GM23338 (cell line): ENCODE data around the gene C2CD4D. TPM values are rescaled to one million over a fixed set of nuclear protein-coding genes. Genes with fewer than 3 reads are reported as not detected.

Experiments
- ATAC-seq: fragments of 200-7000 bp; cut with Tn5 transposase; 3 replicates; pipeline ENCODE4 v1.9.1; 2020
- DNase-seq: peaks from one replicate; pipeline ENCODE4 v3.0.0-alpha.2; 2015; ENCODE audit warnings: low spot score
- H2AFZ ChIP-seq: fragments of 200-600 bp; sonication (generic); 2 replicates; pipeline ENCODE4 v1.8.0; 2016; ENCODE audit warnings: antibody characterized with exemption, mild to moderate bottlenecking, moderate library complexity
- H3F3A ChIP-seq: fragments of 200-600 bp; sonication (generic); replicated peaks from 2 replicates; pipeline ENCODE4 v1.8.0; 2017; ENCODE audit warnings: antibody characterized with exemption, mixed run types, low read depth
- H3K27ac ChIP-seq: fragments of 200-600 bp; sonication (generic); 2 replicates; pipeline ENCODE4 v1.6.1; 2016; ENCODE audit warnings: low read depth
- H3K27me3 ChIP-seq: fragments of 200-600 bp; sonication (generic); 2 replicates; pipeline ENCODE4 v1.8.0; 2016; ENCODE audit warnings: mild to moderate bottlenecking, mixed run types, moderate library complexity; ENCODE audit not compliant: insufficient read depth
- H3K36me3 ChIP-seq: fragments of 200-600 bp; sonication (generic); 2 replicates; pipeline ENCODE4 v1.8.0; 2016; ENCODE audit warnings: mild to moderate bottlenecking; ENCODE audit not compliant: insufficient read depth
- H3K4me1 ChIP-seq: fragments of 200-600 bp; sonication (generic); 2 replicates; pipeline ENCODE4 v1.8.0; 2016; ENCODE audit warnings: mild to moderate bottlenecking, moderate library complexity; ENCODE audit not compliant: insufficient read depth
- H3K4me2 ChIP-seq: fragments of 200-600 bp; sonication (generic); 2 replicates; pipeline ENCODE4 v1.7.1; 2017; ENCODE audit warnings: mixed run types
- H3K4me3 ChIP-seq: fragments of 200-600 bp; sonication (generic); 2 replicates; pipeline ENCODE4 v1.6.1; 2016; ENCODE audit warnings: mixed run types
- H3K79me2 ChIP-seq: fragments of 200-600 bp; sonication (generic); replicated peaks from 2 replicates; pipeline ENCODE4 v1.8.0; 2017; ENCODE audit warnings: mild to moderate bottlenecking; ENCODE audit not compliant: insufficient read depth
- H3K9me2 ChIP-seq: fragments of 200-600 bp; sonication (generic); 2 replicates; pipeline ENCODE4 v1.8.0; 2017; ENCODE audit not compliant: insufficient read depth
- H4K20me1 ChIP-seq: fragments of 200-600 bp; sonication (generic); replicated peaks from 2 replicates; pipeline ENCODE4 v1.8.0; 2017; ENCODE audit warnings: mild to moderate bottlenecking; ENCODE audit not compliant: insufficient read depth
- H3K27ac Mint-ChIP-seq: 2 replicates; pipeline ENCODE4 v1.8.0; 2020; ENCODE audit warnings: inconsistent platforms, mild to moderate bottlenecking, moderate library complexity, mixed read lengths
- H3K27me3 Mint-ChIP-seq: 3 replicates; pipeline ENCODE4 v1.8.0; 2022; ENCODE audit warnings: low read depth, mild to moderate bottlenecking, moderate library complexity, mixed read lengths, inconsistent platforms; ENCODE audit not compliant: insufficient read depth, poor library complexity
- H3K36me3 Mint-ChIP-seq: 3 replicates; pipeline ENCODE4 v1.8.0; 2021; ENCODE audit warnings: low read depth, mild to moderate bottlenecking, inconsistent platforms, moderate library complexity, mixed read lengths
- H3K4me1 Mint-ChIP-seq: 3 replicates; pipeline ENCODE4 v1.8.0; 2020; ENCODE audit warnings: mild to moderate bottlenecking, inconsistent platforms, mixed read lengths
- H3K4me3 Mint-ChIP-seq: 3 replicates; pipeline ENCODE4 v1.8.0; 2021; ENCODE audit warnings: moderate library complexity, mild to moderate bottlenecking, inconsistent platforms, mixed read lengths
- H3K9me3 Mint-ChIP-seq: 3 replicates; pipeline ENCODE4 v1.8.0; 2020; ENCODE audit warnings: moderate library complexity, mild to moderate bottlenecking, inconsistent platforms, mixed read lengths
- CREB1 ChIP-seq: fragments of 250-450 bp; sonication (Bioruptor Pico); IDR thresholded peaks from 2 replicates; pipeline ENCODE4 v1.5.0; 2020; ENCODE audit warnings: low read depth, mild to moderate bottlenecking, moderate library complexity
- CTCF ChIP-seq, 2 experiments: fragments of 200-600 bp in 1 of 2; sonication (generic) in 1 of 2; conservative IDR thresholded peaks; 2 replicates each; pipeline versions ENCODE4 v1.5.1 to v1.6.1; 2016 to 2017; ENCODE audit warnings: antibody characterized with exemption in 2 of 2, low read depth in 2 of 2, mild to moderate bottlenecking in 2 of 2, moderate library complexity in 1 of 2
- ETS1 ChIP-seq: IDR thresholded peaks from 2 replicates; pipeline ENCODE4 v1.6.1; 2016; ENCODE audit warnings: antibody characterized with exemption
- EZH2 ChIP-seq: fragments of 200-600 bp; sonication (generic); IDR thresholded peaks from one replicate; pipeline ENCODE4 v1.8.0; 2017; ENCODE audit warnings: antibody characterized with exemption, mild to moderate bottlenecking, low read depth; ENCODE audit not compliant: unreplicated experiment
- EZH2phosphoT487 ChIP-seq: fragments of 200-600 bp; sonication (generic); IDR thresholded peaks from one replicate; pipeline ENCODE4 v1.8.1; 2018; ENCODE audit warnings: antibody characterized with exemption; ENCODE audit not compliant: unreplicated experiment
- JUNB ChIP-seq: IDR thresholded peaks from one replicate; pipeline ENCODE4 v1.6.1; 2016; ENCODE audit warnings: antibody characterized with exemption; ENCODE audit not compliant: unreplicated experiment
- NANOG ChIP-seq: IDR thresholded peaks from 2 replicates; pipeline ENCODE4 v1.6.1; 2016; ENCODE audit warnings: antibody characterized with exemption, borderline replicate concordance
- POLR2AphosphoS5 ChIP-seq: IDR thresholded peaks from 2 replicates; pipeline ENCODE4 v1.6.1; 2016; ENCODE audit warnings: antibody characterized with exemption, low read depth
- REST ChIP-seq: IDR thresholded peaks from one replicate; pipeline ENCODE4 v1.6.1; 2018; ENCODE audit warnings: antibody characterized with exemption; ENCODE audit not compliant: unreplicated experiment
- STAT1 ChIP-seq: IDR thresholded peaks from one replicate; pipeline ENCODE4 v1.6.1; 2016; ENCODE audit warnings: antibody characterized with exemption; ENCODE audit not compliant: unreplicated experiment
- ZNF114 ChIP-seq: fragments of 250-450 bp; sonication (Bioruptor Pico); IDR thresholded peaks from 2 replicates; pipeline ENCODE4 v1.5.0; 2020; ENCODE audit warnings: mild to moderate bottlenecking, moderate library complexity
- ZNF331 ChIP-seq: fragments of 250-450 bp; sonication (Bioruptor Pico); IDR thresholded peaks from 2 replicates; pipeline ENCODE4 v1.5.0; 2020; ENCODE audit warnings: low read depth, mild to moderate bottlenecking, moderate library complexity
- polyA plus RNA-seq: library from polyadenylated mRNA; unstranded; fragments of >200 nt; fragmentation: Nextera tagmentation; extraction: Ambion mirVana; gene quantifications from 2 replicates; pipeline ENCODE4 v1.2.1, GENCODE V29; 2016
- total RNA-seq: library from RNA; depleted of rRNA; stranded (reverse); fragments of >200 nt; shearing (Covaris generic); gene quantifications from 2 replicates; pipeline ENCODE4 v1.2.3, GENCODE V29; 2014

C2CD4D gene
- total and polyA plus RNA-seq, 2 experiments from 2014 or later, result 0.35 to 0.82 TPM

DNA sequence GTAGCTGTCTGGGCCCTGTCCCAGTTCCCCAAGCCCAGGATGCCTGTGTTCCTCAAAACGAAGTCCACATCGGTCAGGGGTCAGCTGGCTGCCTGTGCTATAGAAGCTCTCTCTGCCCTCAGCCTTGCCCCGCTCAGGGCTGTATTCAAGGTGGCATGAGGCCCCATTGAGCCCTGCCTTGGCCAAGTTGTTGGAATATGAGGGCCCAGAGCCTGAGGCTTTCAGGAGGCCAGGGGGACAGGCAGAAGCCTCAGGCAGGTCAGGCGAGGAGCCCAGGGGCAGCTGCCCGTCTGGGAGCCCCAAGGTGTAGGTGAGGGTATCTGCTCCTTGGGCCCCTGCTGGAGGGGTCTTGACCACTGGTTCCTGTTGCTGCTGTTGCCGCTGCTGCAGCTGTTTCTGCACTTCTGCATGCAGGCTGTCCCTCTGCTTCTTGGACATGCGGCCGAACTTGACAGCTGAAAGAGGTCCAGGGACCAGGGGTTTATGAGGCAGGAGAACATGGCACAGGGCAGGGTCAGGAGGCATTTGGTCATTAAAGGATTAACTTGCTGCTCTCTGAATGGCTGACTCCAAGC lies 24.6 kb downstream of the C2CD4D start:
- Histone ChIP-seq H3K4me2 (no peak overlapping the region), H4K20me1 (no peaks in the 10 kb centered on the region), H3F3A (no peaks in the 10 kb centered on the region), H3K36me3 (no peaks in the 10 kb centered on the region), H3K27me3 (no peaks in the 10 kb centered on the region), H3K27ac (no peak overlapping the region), H2AFZ (no peak overlapping the region), H3K4me3 (no peak overlapping the region), H3K4me1 (peaks cover 3% of the 10 kb centered on the region), H3K9me2 (no peaks in the 10 kb centered on the region), H3K79me2 (no peaks in the 10 kb centered on the region)
- Mint-ChIP-seq H3K4me3 (no peak overlapping the region), H3K27ac (no peak overlapping the region), H3K4me1 (peaks cover 9% of the 10 kb centered on the region), H3K36me3 (no peaks in the 10 kb centered on the region), H3K9me3 (no peaks in the 10 kb centered on the region), H3K27me3 (peaks cover 15% of the 10 kb centered on the region)
- no peak for DNase-seq
- no peak for TF ChIP-seq NANOG
- no peak for TF ChIP-seq POLR2AphosphoS5
- TF ChIP-seq REST, result no peak
- no peak for TF ChIP-seq EZH2
- no peak for TF ChIP-seq CTCF (conservative IDR thresholded peaks at IDR 0.05; ENCODE audit: low read depth in 2 of 2)
- no peak for TF ChIP-seq ZNF114 (CRISPR knock-in tag)
- no peak for TF ChIP-seq CREB1
- no peak for TF ChIP-seq STAT1
- no peak for TF ChIP-seq JUNB
- no peak for ATAC-seq

- H3K4me3 ChIP-seq, result no peak overlapping the region
- no peak for DNase-seq
- H3K27me3 ChIP-seq, result no peaks in the 10 kb centered on the region
- H3K4me2 ChIP-seq, result no peak overlapping the region
- no peak overlapping the region for H3K27ac Mint-ChIP-seq
- TF ChIP-seq STAT1, result no peak
- TF ChIP-seq REST, result no peak
- no peak for TF ChIP-seq POLR2AphosphoS5
- no peak for TF ChIP-seq CREB1
- no peak for TF ChIP-seq NANOG
- no peak for TF ChIP-seq EZH2phosphoT487
- no peak for TF ChIP-seq JUNB
- TF ChIP-seq ETS1, result no peak
- no peak for TF ChIP-seq ZNF331
- no peak for TF ChIP-seq ZNF114 (CRISPR knock-in tag)
- TF ChIP-seq EZH2, result no peak
- H3K27ac ChIP-seq, result no peak overlapping the region
- H3F3A ChIP-seq, result no peaks in the 10 kb centered on the region
- no peak overlapping the region for H3K4me3 Mint-ChIP-seq
- no peaks in the 10 kb centered on the region for H3K36me3 Mint-ChIP-seq
- H4K20me1 ChIP-seq, result no peaks in the 10 kb centered on the region
- peaks cover 7% of the 10 kb centered on the region for H3K4me1 ChIP-seq
- ATAC-seq, result no peak; the same call in 2 of the 3 replicates
- H3K79me2 ChIP-seq, result no peaks in the 10 kb centered on the region
- no peak overlapping the region for H2AFZ ChIP-seq
- peaks cover 15% of the 10 kb centered on the region for H3K27me3 Mint-ChIP-seq
- no peaks in the 10 kb centered on the region for H3K9me2 ChIP-seq
- H3K4me1 Mint-ChIP-seq, result peaks cover 15% of the 10 kb centered on the region
- no peaks in the 10 kb centered on the region for H3K36me3 ChIP-seq
- H3K9me3 Mint-ChIP-seq, result no peaks in the 10 kb centered on the region
Observed at GRCh38 chr1:151814426-151814825, 25.2 kb downstream of the C2CD4D start.
